GM18861 (cell line): ENCODE measurements around the gene FGFRL1.
"Not testable (repeated sequence)": the region's sequence is repeated elsewhere in the genome, so short reads cannot be mapped to it uniquely, and the experiment has no call there.

Experiments
- ATAC-seq: cut with Tn5 transposase; IDR thresholded peaks from one replicate; pipeline ENCODE4 v1.9.1; 2021; ENCODE audit not compliant: unreplicated experiment

The FGFRL1 gene

GRCh38 chr4:1036976-1037810, 25.8 kb downstream of the FGFRL1 start:
- no peak for ATAC-seq

DNA sequence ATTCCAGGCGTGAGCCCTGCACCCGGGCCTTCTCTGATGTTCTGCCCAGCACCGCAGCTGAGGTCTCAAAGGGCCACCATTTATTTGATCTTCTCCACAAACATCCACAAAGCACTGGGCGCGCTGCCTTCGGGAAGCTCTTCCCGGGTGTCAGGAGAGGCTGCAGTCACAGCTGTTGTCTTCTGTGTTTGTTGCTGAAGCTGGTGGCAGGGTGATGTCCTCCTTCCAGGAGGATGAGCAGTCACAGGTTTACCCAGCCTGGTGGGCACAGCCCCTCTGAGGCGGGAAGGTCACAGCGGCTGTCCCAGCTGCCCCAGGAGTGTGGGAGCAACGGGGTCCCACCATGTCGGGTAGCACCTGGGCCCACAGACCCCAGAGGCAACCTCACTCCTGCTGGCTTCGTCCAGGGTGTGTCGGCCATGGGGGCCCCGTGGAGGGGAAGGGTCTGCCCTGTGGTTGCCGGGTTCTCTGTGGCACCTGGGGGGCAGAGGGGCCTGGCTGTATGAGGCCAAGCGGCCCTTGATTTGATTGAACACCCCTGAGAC, 27.6 kb downstream of the FGFRL1 start:
- no peak for ATAC-seq

DNA sequence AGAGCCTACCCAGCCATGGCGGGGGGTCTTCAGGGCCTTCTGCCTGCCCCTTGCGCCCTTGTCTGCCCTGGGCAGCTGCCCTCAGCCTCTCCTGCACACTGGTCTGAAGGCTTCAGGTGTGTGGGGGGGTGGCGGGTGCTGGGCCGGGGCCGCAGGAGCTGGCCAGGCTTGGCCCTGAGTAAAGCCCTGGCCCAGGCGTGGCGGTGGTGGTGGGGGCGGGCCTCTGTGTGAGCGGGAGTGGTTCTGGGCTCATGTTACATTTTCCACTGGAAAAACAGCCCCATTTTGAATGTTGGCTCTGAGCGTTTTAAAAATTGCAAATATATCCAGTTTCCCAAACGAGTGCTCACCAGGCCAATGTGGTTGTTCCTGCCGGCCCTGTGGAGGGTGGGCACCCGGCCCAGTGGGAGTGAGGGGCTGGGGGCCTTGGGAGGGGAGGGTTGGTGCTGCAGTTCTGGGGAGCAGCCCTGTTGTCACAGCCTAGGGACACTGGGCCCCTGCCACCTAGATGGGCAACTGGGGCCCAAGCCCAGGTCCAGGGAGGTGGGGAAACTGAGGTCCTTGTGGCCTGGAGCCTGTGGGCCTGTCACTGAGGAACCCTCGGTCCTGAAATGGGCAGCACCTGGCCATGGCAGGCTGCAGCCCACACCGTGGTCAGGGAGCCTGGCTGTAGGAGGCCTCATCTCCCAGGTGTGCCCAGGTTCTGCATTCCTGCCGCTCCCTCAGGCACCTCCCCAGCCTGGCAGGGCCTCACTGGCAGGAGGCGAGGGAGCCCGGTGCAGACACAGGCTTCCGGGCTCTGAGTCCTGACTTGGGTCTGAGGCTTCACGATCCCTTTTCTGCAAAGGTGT, 28.3 kb downstream of the FGFRL1 start:
- ATAC-seq, result no peak

DNA sequence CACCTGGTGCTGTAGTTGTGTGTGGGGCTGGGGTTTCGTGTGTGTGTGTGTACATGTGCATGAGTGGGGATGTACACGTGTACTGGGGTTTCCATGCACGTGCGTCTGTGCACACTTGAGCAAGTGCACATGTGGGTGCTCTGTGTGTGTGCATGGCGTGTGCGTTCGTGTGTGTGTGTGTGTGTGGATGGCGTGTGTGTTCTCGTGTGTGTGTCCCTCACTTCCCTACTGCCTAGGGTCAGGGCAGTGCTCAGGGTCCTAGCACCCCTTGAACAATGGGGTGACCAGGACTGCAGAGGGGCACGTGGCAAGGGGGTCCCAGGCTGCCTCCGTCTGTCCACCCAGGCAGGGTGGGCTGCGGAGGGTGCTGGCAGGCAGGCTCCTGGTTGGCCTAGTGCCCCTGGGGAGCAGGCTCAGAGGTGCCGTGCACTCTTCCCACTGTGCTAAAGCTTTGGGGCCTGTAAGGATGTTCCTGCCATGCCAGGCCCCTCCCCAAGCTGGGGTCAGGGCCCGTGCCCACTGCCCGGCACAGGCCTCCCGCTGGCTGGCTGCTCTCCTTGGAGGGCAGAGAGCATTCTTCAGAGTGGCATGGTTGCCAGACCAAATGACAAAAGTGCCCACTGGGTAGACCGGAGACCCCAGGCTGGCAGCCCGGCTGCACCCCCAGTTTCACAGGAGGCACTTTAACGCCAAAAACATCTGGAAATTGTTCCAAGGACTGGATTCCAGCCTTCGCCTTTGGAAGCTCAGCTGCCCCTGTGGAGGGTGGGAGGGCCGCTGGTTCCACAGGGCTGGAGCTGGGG, 29.1 kb downstream of the FGFRL1 start:
- ATAC-seq, result no peak

GRCh38 chr4:1041147-1041935, 29.9 kb downstream of the FGFRL1 start:
- ATAC-seq, result no peak

GRCh38 chr4:1041936-1042330, 30.5 kb downstream of the FGFRL1 start:
- no peak for ATAC-seq

GRCh38 chr4:1042352-1043055, 31.1 kb downstream of the FGFRL1 start:
- ATAC-seq, result no peak

DNA sequence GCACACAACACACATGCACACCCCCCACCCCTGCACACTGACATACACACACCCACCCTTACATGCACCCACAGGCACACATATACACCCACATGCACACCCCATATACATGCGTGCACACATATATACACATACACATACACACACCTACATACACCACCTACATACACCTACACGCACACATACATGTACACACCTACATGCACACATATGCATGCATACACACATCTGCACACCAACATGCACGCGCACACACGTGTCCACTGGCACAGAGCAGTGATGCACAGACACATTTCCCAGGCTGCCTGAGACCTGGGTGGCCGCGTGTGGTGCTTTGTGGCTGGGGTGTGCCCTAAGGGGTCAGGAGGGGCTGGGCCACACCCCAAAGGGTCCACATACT, 31.7 kb downstream of the FGFRL1 start:
- no peak for ATAC-seq

- ATAC-seq, result no peak
These were observed 32.4 kb downstream of the FGFRL1 start for GRCh38 chr4:1043651-1044468.

DNA sequence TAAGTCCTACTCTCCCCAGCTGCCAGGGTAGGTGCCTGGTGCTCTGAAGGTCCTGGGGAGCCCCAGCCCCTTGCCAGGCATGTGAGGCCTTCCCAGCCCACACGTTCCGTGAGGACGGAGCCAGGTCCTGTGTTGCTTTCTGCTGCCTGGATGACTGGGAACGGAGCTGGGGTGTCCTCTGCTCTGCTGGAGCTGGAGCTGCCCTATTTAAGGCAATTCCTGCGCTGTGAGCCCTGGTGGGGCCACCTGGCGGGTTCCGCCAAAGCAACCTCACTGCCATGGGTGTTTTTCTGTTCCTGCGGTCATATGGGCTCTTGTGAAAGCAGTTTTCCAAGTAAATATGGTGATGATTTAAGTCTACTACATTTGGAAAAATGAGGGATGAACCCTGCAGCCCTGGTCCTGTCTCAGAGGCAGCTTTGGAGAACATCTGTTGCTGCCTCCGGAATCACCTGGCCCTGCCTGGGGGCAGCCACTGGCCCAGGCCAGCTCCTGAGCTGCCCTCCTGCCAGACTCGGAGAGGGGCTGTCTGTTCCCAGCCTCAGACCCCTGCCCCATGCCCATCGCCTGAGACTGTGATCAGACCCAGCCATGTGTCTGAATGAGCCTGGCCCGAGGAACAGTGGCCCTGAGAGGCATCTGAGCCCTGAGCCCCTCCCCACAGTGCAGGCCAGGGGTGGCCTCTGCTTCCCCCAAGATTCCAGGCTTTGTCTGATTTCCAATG, 33.2 kb downstream of the FGFRL1 start:
- ATAC-seq, result no peak

GRCh38 chr4:1045193-1045594, 33.8 kb downstream of the FGFRL1 start:
- no peak for ATAC-seq

DNA sequence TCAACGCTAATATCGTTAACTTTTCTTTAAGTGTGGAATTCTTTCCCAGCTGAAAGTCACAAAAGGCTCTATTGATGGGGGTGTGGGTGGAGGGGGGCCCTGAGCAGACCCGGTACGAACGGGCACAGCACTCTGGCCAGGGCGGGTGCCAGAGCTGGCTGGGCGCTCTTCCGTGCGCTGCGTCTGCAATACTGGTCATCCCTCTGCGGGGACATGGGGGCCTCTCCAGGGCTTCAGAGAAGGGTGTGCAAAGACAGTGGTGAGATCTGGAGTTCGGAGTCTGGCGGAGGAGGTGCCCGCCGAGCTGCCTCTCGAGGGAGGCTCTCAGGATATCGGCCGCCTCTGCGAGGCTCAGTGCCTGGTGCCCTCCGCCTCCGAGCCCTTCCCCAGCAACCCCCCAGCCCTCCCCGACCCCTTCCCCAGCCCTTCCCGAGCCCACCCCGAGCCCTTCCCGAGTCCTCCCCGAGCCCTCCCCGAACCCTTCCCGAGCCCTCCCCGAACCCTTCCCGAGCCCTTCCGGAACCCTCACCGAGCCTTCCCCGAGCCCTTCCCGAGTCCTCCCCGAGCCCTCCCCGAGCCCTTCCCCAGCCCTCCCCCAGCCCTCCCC, 34.3 kb downstream of the FGFRL1 start:
- ATAC-seq, result no peak

GRCh38 chr4:1046581-1047011, 35.2 kb downstream of the FGFRL1 start:
- not testable (repeated sequence) for ATAC-seq

DNA sequence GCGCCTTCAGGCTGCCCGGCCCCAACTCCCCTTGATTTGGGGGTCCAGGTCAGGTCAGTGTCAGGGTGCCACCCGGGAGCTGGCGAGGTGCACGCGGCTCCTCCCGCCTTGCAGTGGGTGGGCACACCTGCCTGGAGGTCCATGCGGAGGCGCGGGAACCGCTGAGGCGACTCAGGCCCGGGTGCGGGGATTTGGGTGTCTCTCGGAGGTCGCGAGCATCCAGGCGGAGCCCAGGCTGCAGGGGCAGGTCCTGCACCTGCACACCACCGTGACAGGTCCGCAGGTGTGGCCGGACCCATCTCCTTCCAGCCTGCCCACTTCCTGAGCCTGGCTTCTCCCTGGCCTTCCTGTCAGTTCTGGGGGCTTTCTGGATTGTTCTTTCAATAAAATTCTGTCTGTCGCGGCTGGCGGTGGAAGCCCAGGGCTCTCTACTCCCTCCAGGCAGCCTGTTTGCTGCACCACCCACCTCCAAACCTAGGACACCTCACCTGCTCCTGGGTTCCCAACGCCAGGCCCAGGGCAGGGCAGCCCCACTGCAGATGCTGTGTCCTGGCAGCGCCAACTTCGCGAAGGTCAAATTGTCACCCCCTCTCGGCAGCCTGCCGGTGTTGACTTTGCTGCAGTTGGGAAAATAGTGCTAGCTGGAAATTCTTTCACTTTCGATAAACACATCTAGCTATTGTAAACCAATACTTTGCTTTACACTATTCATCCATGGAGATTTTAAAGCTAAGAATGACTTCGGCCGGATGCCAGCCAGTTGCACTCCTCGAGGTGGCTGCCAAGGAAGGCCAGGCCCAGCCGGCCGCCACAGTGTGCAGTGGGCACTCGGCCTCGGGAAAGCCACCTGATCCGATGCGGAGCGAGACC, 35.9 kb downstream of the FGFRL1 start:
- ATAC-seq, result no peak

DNA sequence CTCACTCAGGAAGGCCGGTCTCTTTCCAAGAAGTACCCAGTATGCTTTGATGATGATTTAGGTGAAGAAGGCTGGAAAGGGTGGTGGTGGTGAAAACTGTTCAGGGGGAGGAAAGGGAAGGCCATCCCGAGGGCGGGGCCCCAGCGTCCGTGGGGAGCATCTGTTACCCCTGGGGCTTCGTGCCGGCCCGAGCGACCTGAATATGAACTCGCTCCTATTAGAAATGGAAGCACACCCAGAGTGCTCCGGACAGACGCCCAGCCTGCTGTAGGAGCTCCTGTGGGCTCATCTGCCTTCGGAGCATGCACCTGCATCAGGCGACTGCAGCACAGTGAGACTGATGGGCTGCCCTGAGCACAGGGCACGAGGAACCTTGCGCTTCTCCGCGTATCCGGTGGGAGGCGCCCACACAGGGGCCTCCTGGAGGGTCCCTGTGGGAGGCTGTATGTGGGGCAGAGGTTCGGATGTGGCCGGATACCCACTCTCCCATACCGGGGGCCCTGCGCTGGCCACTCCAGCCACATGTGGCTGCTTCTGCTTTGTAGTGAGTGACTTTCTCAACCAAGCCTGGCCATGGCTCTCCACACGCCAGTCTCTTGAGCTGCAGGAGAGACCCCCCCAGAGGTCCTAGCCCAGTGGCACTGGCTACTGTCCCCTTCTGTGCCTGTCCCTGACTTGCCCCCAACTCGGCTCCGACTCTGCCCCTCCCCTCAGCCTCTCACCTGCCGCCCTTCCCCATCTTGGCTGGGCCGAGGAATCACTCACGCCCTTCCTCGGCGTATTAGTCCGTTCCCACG, 36.7 kb downstream of the FGFRL1 start:
- no peak for ATAC-seq
